GM21360 (cell line): ENCODE data around the gene BBS9.

Experiments
- ATAC-seq: cut with Tn5 transposase; IDR thresholded peaks from one replicate; pipeline ENCODE4 v1.9.1; 2021; ENCODE audit warnings: mild to moderate bottlenecking, moderate library complexity; ENCODE audit not compliant: unreplicated experiment

The BBS9 gene

DNA sequence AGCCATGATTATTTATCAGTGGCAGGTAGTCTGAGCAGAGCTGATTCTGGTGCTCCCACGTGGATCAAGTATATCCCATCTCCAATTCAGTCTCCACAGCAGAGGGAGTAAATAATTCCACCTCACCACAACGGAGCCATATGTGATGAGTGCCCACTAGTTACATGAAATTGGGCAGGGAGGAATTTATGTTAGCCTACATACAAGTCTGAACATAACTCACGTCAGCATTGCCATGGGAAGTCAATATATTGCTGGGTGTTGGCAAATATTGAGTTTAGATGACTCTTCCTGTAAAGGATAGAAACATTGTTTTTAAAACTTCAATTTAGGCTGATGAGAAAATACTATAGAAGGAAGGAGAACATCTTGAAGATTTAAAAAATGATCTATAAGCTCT is 507.0 kb downstream of the BBS9 start:
- no peak for ATAC-seq

DNA sequence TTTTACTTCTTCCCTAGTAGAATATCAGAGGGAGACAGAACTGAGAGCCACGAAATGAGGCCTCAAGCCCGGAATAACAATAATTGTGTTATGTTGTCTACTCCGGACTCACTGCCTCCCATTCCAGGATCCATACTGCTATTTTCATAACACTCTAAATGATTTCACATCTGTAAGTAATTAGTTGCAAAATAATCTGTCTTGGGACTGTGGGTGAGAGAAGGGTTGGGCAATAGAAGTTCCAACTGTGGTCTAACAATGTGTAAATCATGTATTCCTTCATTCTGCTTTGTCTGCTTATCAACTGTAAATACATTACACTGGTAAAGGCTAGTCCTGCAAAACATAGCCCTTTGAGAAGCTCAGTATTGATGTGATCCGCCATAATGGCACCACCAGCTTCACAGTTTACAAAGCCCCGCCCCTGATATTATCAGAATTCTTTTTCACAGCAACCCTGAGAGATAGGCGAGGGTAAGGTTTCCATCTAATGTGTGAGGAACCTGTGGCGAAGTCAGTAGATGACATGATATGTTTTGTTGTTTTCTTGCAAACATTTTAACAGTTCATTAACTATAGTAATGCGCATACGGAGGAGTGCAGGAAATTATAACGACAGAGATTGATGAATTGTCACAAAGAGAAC is 510.3 kb downstream of the BBS9 start:
- ATAC-seq: no peak

DNA sequence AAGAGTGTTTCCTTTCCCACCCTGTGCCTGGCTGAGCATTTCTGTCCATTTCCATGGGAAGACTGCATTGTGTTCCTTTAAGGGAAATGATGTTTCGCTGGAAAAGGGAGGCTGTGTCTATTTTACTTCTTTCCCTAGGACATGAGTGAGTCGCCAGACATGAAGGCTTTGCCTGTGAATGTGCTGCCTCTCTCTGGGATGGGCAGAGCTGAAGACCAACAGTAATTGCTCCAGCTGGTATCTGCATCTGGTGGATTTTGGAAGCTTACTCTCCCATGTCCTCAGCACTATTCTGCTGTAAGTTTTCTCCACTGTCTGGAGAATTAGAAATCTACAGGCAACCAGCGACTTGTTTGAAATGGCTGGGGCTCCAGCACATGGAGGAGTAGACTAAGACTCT is 511.4 kb downstream of the BBS9 start:
- ATAC-seq: no peak

DNA sequence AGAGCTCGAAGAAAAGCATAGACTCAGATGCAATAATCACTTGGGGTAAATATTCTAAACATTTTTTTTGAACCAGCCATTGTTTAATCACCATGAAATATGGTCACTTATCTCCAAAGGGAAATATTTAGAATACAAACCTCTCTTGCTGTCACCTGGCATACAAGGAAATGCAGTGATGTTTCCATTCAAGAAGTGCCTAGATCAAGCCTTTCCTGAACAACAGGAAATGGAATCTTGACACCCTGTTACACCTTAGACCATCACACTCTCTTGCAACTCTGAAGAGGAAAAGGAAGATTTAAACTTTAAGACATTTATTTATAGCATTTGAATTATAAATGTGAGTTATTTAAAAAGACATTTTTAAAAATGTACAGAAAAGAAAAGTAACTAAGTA is 512.9 kb downstream of the BBS9 start:
- ATAC-seq: no peak

DNA sequence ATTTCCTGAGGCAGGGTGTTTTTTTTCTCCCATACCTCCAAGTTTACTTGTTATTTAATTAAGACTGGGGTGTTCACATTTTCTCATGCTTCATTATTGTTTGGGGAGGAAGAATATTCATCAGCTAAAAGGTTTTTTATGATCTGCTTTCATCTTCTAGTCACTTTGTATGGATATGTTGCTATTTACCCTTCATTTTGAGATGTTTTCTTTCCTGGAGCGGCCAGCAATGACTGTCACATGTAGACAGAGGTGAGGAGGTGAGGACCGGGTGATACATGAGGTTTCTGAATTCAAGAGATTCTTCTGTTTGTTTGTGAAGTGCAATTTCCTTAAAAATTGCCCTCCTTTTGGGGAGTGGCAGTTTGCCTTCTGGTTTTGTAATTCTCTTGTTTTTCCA is 514.2 kb downstream of the BBS9 start:
- ATAC-seq: no peak

GRCh38 chr7:33644489-33644888 is 515.1 kb downstream of the BBS9 start:
- ATAC-seq: no peak

GRCh38 chr7:33645104-33645503 is 515.7 kb downstream of the BBS9 start:
- ATAC-seq: no peak

- ATAC-seq: no peak
Measured at GRCh38 chr7:33646166-33646565, 516.8 kb downstream of the BBS9 start.

DNA sequence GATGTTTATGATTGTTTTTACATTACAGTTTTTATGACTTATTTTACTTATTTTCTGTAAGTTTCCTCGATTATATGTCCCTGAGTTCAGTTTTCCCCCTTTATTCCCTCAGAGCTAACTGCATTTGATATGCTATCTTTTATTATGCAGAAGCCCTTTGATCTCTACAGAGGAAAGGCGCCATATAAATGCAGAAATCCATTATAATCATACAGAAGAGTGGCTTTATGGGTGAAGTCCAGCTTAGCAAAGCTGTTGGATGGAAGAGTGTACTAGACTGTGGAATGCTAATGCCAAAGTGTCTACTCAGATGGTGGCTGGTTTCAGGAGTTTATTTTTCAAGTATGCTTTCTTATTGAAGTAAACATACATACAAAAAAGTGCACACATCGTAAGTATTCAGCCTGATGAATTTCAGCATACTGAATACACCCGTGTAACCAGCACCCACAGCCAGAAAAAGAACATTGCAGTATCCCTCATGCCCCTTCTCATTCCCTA is 517.6 kb downstream of the BBS9 start:
- no peak for ATAC-seq

DNA sequence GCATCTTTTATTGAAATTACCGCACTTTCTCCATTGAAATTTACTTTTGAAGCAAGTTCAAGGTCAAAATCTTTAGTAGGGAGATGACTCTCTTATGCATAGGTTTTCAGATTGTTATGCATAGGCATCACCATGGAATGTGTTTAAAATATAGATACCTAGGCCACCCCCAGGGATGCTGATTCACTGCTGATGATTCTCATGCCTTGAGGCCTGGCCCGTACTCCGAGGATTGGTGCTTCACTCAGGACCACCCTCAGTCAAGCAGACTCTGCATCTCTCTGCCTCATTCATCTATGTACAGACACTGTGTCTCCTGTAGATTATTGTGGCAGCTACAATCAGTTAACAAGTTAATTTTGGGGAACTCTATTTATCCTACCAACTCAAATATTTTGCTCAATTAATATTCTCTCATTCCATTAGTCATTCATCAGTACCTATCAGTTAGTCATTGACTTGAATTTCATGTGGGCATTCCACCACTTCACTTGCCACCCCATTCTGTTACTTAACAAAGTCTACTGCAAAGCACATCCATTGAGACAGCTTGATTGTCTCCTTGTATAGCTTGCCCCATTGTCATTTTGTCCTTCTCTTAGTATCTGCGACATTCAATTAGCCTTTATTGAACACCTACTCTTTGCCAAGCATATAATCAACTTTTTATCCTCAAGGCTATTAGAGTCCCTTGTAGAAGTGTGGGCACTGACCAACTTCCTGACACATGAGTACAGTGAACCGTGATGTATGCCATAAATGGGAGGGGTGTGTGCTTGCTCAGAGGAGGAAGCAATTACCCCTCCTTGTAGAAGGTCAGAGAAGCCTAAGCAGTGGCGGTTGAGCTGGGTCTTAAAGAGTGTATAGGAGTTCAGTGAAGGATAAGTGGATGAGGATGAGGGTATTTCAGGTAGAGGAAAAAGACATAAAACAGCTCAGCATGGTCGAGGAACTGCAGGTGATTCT is 520.4 kb downstream of the BBS9 start:
- no peak for ATAC-seq

DNA sequence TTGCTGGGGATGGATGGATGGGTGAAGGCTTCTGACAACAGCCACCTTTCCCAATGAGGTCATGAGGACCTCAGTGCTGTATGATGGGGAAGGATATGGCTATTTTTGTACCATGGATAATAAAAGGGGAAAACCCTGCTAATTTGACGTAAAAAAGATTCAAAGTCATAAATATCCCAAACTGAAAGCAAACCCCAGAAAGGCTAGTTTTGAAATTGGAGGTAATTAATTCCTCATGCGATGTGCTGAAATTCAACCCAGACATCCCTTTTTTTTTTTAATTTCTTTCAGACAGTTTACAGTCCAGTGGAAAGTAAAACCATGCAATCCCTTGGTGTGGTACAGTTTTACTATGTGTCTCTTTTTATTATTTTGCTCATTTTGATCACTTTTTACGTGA is 521.5 kb downstream of the BBS9 start:
- ATAC-seq: no peak

DNA sequence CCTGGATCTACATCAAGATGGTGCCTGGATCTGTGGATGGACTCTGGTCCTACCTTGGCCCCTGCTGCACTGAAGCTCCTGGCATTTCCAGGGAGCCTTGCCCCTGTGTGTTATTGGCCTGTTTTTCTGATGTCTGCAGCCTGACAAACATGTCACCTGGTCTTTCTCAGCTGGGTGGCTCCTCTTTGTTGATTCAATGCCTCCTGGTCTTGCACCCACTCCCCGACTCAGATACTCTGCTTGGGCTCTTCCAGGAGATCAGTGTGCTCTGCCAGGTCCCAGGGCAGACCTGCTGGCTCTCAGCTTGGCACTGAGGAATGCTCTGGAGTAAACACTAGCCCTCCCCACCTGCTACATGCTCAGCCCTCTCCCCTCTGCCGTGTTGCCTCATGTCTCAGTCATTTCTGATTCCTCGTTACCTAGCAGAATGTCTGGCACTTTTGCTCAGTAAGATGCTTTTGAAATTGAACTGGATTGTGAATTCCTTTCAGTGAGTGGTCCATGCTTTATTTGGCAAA is 522.7 kb downstream of the BBS9 start:
- ATAC-seq: no peak

DNA sequence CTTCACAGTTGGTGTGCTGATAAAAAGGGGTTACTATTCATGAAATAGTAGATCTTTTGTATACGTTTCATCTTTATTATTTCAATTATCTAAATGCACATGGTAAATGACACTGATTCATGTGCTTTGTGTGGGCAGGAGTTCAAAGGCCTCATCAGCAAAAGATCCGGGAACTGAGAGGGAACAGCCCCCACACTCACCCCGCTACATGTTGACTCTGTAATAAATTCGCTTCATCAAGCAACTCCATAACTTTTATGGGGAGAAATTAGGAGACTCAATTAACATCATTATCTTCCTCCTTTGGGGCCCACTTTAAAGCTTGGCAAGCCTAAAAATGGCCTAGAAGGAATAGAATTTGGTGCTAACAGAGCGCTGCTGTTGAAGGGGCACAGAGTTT is 525.3 kb downstream of the BBS9 start:
- no peak for ATAC-seq
